Spleen (tissue), 11 donors: ENCODE measurements around the gene SLC66A1. TPM values are rescaled to one million over a fixed set of nuclear protein-coding genes. Genes with fewer than 3 reads are reported as not detected.

Experiments
- DNase-seq: peaks from one replicate; pipeline ENCODE4 v3.0.0-alpha.2; 2020
- H3K27ac ChIP-seq, 8 donors: fragments of 200-600 bp; sonication (generic) in 7 of 8; 1 replicate in 4 of 8; 2 replicates in 4 of 8; pipeline versions ENCODE4 v1.5.0 to v1.8.0; 2016 to 2021; ENCODE audit warnings: inconsistent platforms in 4 of 8, mild to moderate bottlenecking in 4 of 8, moderate library complexity in 1 of 8
- H3K27me3 ChIP-seq, 7 donors: fragments of 200-600 bp; sonication (generic) in 6 of 7; replicated peaks in 1 of 7; 1 replicate in 4 of 7; 2 replicates in 3 of 7; pipeline versions ENCODE4 v1.5.0 to v1.8.0; 2016 to 2021; ENCODE audit warnings: inconsistent platforms in 3 of 7, mild to moderate bottlenecking in 1 of 7
- H3K36me3 ChIP-seq, 6 donors: fragments of 200-600 bp; sonication (generic) in 5 of 6; 1 replicate in 4 of 6; 2 replicates in 2 of 6; pipeline versions ENCODE4 v1.5.0 to v1.8.0; 2016 to 2021; ENCODE audit warnings: inconsistent platforms in 2 of 6
- H3K4me1 ChIP-seq, 6 donors: fragments of 200-600 bp; sonication (generic) in 5 of 6; 1 replicate in 3 of 6; 2 replicates in 3 of 6; pipeline versions ENCODE4 v1.5.0 to v1.8.0; 2016 to 2021; ENCODE audit warnings: inconsistent platforms in 3 of 6
- H3K4me3 ChIP-seq, 8 donors: fragments of 200-600 bp; sonication (generic) in 7 of 8; 1 replicate in 4 of 8; 2 replicates in 4 of 8; pipeline versions ENCODE4 v1.5.0 to v1.8.0; 2016 to 2021; ENCODE audit warnings: inconsistent platforms in 4 of 8, mild to moderate bottlenecking in 4 of 8, moderate library complexity in 2 of 8
- H3K9me3 ChIP-seq, 8 donors: fragments of 200-600 bp; sonication (generic) in 7 of 8; 1 replicate in 4 of 8; 2 replicates in 4 of 8; pipeline versions ENCODE4 v1.5.0 to v1.8.0; 2016 to 2021; ENCODE audit warnings: inconsistent platforms in 4 of 8
- CTCF ChIP-seq, 11 experiments: fragments of 200-600 bp in 7 of 11; fragments of 450-650 bp in 4 of 11; sonication (generic) in 4 of 11; IDR thresholded peaks in 8 of 11; conservative IDR thresholded peaks in 3 of 11; 1 replicate in 7 of 11; 2 replicates in 4 of 11; pipeline versions ENCODE4 v1.4.0 to v1.8.0; 2016 to 2021; ENCODE audit warnings: antibody characterized with exemption in 11 of 11, inconsistent platforms in 4 of 11, mild to moderate bottlenecking in 1 of 11
- POLR2A ChIP-seq, 3 donors: fragments of 450-650 bp; IDR thresholded peaks; one replicate each; pipeline ENCODE4 v1.5.1; 2017; ENCODE audit warnings: antibody characterized with exemption in 3 of 3, mild to moderate bottlenecking in 1 of 3
- POLR2AphosphoS5 ChIP-seq, 3 donors: sonication (generic); formaldehyde crosslinking; IDR thresholded peaks; one replicate each; pipeline ENCODE4 v1.5.1; 2017; ENCODE audit warnings: antibody characterized with exemption in 3 of 3
- WGBS, 5 donors: extraction: QIAGEN DNeasy Blood & Tissue Kit in 3 of 5; methylation state at CpG; one replicate each; pipeline versions ENCODE4 v1.1.5 to v1.1.7; 2013 to 2018; 5-methylcytosine and 5-hydroxymethylcytosine counted together
- intact Hi-C: fragments of 100-400 bp; cut with DNase I; formaldehyde crosslinking; loops from one replicate; pipeline ENCODE4 v1.15.0; 2023; ENCODE audit warnings: low total_unique reads
- polyA plus RNA-seq, 3 donors: library from polyadenylated mRNA; stranded (reverse); fragments of 200-250 nt; gene quantifications; one replicate each; pipeline ENCODE4 v1.2.1, GENCODE V29; 2013
- total RNA-seq, 7 donors: library from RNA; depleted of rRNA in 3 of 7; stranded (reverse); fragments of >200 nt in 3 of 7; fragmentation: NEBNext Ultra II Directional in 4 of 7; extraction: Animal tissue kit (Norgen Biotek cat#: 25700) in 4 of 7; gene quantifications; one replicate each; pipeline versions ENCODE4 v1.1.0 to v1.2.1, GENCODE V29; 2016 to 2021
- donor health status: healthy with polysubstance abuse.
- donor health status: DM: no; HTN: no; CAD: no; lungs with moderate emphysema.
- donor health status: DM: no; HTN: no; CAD: no.
- donor health status: Bipolar disorder and iron deficiency.
- donor health status: healthy.
- donor health status: DM: no; HTN: no; CAD: no.
- donor health status: DM: yes; HTN: yes; CAD: no.

SLC66A1 gene
- total and polyA plus RNA-seq, 10 donors = 9.6 to 20.9 (median 13.9) TPM

GRCh38 chr1:19352839-19353238 is 40.7 kb downstream of the SLC66A1 start:
- WGBS, 5 donors = 80 to 98% (median 84%) methylated on average over 8 to 14 of the region's 14 CpGs
- Histone ChIP-seq H3K4me3 (no peak overlapping the region), H3K4me1 (peaks cover 0 to 39% (median 18%) of the 10 kb centered on the region in 6 donors), H3K36me3 (peaks cover 5 to 100% (median 85%) of the 10 kb centered on the region in 6 donors), H3K27me3 (no peaks in the 10 kb centered on the region), H3K27ac (peak overlapping the region in 3 of 8 donors; percentile 12 to 58 (median 15)), H3K9me3 (no peaks in the 10 kb centered on the region)
- intact Hi-C loops = no loop called here
- peak in 2 of 3 donors; percentile 23 to 66 for TF ChIP-seq POLR2AphosphoS5 (IDR thresholded peaks at IDR 0.05)
- no peak for TF ChIP-seq CTCF (IDR thresholded peaks at IDR 0.05 in 8 of 11, conservative IDR thresholded peaks at IDR 0.05 in 3 of 11)
- DNase-seq = no peak

- H3K9me3 ChIP-seq = no peaks in the 10 kb centered on the region
- intact Hi-C loops = no loop called here
These were observed 41.5 kb downstream of the SLC66A1 start for GRCh38 chr1:19353596-19353995.

GRCh38 chr1:19354531-19354981 is 42.4 kb downstream of the SLC66A1 start:
- Histone ChIP-seq H3K4me1 (peaks cover 0 to 27% (median 11%) of the 10 kb centered on the region in 6 donors), H3K27me3 (no peaks in the 10 kb centered on the region), H3K36me3 (peaks cover 5 to 98% (median 77%) of the 10 kb centered on the region in 6 donors), H3K27ac (no peak overlapping the region), H3K9me3 (no peaks in the 10 kb centered on the region), H3K4me3 (no peak overlapping the region)
- TF ChIP-seq CTCF (IDR thresholded peaks at IDR 0.05 in 8 of 11, conservative IDR thresholded peaks at IDR 0.05 in 3 of 11) (no peak), POLR2A (IDR thresholded peaks at IDR 0.05) (no peak), POLR2AphosphoS5 (IDR thresholded peaks at IDR 0.05) (no peak)
- no peak for DNase-seq
- 82 to 94% (median 89%) methylated on average over 6 of the region's 6 CpGs for WGBS, 5 donors
- intact Hi-C loops = no loop called here

More at GRCh38 chr1:19353596-19353995, 41.5 kb downstream of the SLC66A1 start:
- Histone ChIP-seq H3K27ac (peak overlapping the region in 1 of 8 donors; percentile 58), H3K27me3 (no peaks in the 10 kb centered on the region), H3K36me3 (peaks cover 5 to 99% (median 84%) of the 10 kb centered on the region in 6 donors), H3K4me3 (no peak overlapping the region), H3K4me1 (peaks cover 0 to 31% (median 14%) of the 10 kb centered on the region in 6 donors)
- WGBS, 5 donors = 83 to 95% (median 91%) methylated on average over 4 to 8 of the region's 8 CpGs
- no peak for DNase-seq
- peak in 1 of 3 donors; percentile 32 for TF ChIP-seq POLR2AphosphoS5 (IDR thresholded peaks at IDR 0.05)
- no peak for TF ChIP-seq CTCF (IDR thresholded peaks at IDR 0.05 in 8 of 11, conservative IDR thresholded peaks at IDR 0.05 in 3 of 11)

GRCh38 chr1:19356266-19356665 is 44.1 kb downstream of the SLC66A1 start:
- Histone ChIP-seq H3K4me1 (peaks cover 0 to 44% (median 13%) of the 10 kb centered on the region in 6 donors), H3K36me3 (peaks cover 5 to 90% (median 64%) of the 10 kb centered on the region in 6 donors), H3K27me3 (no peaks in the 10 kb centered on the region), H3K9me3 (no peaks in the 10 kb centered on the region), H3K4me3 (no peak overlapping the region), H3K27ac (no peak overlapping the region)
- intact Hi-C loops = no loop called here
- WGBS, 5 donors = 91 to 98% (median 94%) methylated on average over 5 of the region's 5 CpGs
- DNase-seq = no peak
- no peak for TF ChIP-seq POLR2A (IDR thresholded peaks at IDR 0.05)
- TF ChIP-seq POLR2AphosphoS5 (IDR thresholded peaks at IDR 0.05) = peak in 1 of 3 donors; percentile 47
